ENCODE results near the gene C20orf204. TPM values are rescaled to one million over a fixed set of nuclear protein-coding genes. Genes with fewer than 3 reads are reported as not detected.

The C20orf204 gene
- total RNA-seq, 1 donor from 2014 or later, result 2.2 TPM

DNA sequence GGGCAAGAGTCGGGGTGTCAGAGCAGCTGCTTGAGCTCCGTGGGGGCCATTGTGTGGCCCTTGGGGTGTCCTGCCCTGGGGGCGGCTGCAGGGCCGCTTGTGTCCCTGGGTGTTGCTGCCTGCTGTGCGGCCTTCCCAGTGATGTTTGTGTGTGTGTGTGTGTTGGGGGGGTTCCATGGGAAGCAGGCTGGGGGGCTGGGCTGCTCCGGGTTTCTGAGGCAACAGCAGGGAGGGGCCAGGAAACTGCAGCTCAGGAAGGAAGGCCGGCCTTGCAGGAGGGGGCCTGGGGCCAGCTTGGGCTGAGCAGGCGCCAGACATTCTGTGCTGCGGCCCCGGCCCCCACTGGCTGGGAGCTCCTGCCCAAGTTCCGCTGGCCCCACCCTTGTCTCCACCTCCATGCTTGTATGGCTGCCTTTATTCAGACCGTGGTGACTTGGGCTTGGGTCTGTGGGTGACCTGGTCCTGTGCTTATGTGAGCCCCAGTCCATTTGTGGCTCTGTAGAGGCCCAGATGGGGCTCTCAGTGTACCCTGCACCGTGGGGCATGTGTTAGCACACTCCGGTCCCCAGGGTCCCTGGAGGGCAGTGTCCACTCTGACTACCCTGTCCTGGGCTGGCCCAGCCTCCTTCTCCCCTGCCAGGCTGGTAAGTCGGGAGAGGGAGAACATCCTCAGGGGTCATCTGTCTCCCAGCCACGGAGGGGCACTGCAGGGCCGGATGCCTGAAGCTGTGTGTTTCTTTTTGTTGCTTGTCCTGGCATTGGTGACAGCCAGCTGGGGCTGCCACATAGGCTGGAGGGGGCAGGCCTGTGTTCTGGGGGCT is 18.1 kb downstream of the C20orf204 start:
- no peaks in the 10 kb centered on the region for H3K9me3 Mint-ChIP-seq

DNA sequence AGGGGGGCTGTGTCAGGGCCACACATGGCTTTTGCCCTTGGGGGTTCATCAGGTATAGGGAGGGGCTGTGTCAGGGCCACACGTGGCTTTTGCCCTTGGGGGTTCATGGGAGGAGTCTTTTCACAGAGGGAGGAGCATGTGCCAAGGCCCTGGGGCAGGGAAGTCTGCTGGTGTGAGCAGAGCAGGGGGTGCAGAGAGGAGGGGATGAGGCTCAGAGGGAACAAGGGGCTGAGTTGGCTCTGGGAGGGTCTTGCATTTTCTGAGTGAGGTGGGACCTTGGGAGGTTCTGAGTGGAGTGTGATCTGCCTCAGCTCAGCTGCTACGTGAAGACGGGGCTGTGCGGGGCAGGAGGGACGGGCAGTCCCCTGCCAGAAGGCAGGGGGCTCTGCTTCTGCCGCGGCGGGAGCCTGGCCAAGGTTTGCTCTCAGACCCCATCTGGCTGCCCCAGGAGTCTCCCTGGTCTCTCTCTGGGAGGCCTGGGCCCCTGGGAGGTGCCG is 19.5 kb downstream of the C20orf204 start:
- ATAC-seq (ENCODE audit: low read depth) (no peak), DNase-seq (no peak)
- TF ChIP-seq, protein P1, sequence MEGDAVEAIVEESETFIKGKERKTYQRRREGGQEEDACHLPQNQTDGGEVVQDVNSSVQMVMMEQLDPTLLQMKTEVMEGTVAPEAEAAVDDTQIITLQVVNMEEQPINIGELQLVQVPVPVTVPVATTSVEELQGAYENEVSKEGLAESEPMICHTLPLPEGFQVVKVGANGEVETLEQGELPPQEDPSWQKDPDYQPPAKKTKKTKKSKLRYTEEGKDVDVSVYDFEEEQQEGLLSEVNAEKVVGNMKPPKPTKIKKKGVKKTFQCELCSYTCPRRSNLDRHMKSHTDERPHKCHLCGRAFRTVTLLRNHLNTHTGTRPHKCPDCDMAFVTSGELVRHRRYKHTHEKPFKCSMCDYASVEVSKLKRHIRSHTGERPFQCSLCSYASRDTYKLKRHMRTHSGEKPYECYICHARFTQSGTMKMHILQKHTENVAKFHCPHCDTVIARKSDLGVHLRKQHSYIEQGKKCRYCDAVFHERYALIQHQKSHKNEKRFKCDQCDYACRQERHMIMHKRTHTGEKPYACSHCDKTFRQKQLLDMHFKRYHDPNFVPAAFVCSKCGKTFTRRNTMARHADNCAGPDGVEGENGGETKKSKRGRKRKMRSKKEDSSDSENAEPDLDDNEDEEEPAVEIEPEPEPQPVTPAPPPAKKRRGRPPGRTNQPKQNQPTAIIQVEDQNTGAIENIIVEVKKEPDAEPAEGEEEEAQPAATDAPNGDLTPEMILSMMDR (IDR thresholded peaks at IDR 0.05), result no peak
- intact Hi-C loops (cut with micrococcal nuclease), result loop anchor here (5.0 kb wide), 1 partner anchor 518 kb away; the partner anchor contains the start of gene PTK6
- ChIA-PET POLR2A (no interaction called here), CTCF (no interaction called here)
- Mint-ChIP-seq H3K36me3 (ENCODE audit: low read depth) (no peaks in the 10 kb centered on the region), H3K27ac (no peak overlapping the region), H3K4me3 (no peak overlapping the region), H3K9me3 (no peaks in the 10 kb centered on the region), H3K4me1 (peaks cover 18% of the 10 kb centered on the region), H3K27me3 (peaks cover 29% of the 10 kb centered on the region)

More for the DNA sequence above, 18.1 kb downstream of the C20orf204 start:
- Mint-ChIP-seq H3K36me3 (ENCODE audit: low read depth) (no peaks in the 10 kb centered on the region), H3K4me1 (peaks cover 21% of the 10 kb centered on the region), H3K27ac (no peak overlapping the region), H3K4me3 (no peak overlapping the region), H3K27me3 (peaks cover 30% of the 10 kb centered on the region)
- TF ChIP-seq, protein P1 (IDR thresholded peaks at IDR 0.05), result no peak
- ATAC-seq (ENCODE audit: low read depth) (no peak), DNase-seq (no peak)
- intact Hi-C loops (cut with micrococcal nuclease), result no loop called here
- POLR2A ChIA-PET, result interaction anchor here (0.9 kb wide), 1 partner anchor 10 kb away, joined by 5 read pairs; no protein-coding TSS in a partner anchor
- CTCF ChIA-PET, result interaction anchor here (0.6 to 1.7 kb wide), 2 partner anchors 26 to 66 kb away, joined by 3 to 6 read pairs; no protein-coding TSS in a partner anchor

DNA sequence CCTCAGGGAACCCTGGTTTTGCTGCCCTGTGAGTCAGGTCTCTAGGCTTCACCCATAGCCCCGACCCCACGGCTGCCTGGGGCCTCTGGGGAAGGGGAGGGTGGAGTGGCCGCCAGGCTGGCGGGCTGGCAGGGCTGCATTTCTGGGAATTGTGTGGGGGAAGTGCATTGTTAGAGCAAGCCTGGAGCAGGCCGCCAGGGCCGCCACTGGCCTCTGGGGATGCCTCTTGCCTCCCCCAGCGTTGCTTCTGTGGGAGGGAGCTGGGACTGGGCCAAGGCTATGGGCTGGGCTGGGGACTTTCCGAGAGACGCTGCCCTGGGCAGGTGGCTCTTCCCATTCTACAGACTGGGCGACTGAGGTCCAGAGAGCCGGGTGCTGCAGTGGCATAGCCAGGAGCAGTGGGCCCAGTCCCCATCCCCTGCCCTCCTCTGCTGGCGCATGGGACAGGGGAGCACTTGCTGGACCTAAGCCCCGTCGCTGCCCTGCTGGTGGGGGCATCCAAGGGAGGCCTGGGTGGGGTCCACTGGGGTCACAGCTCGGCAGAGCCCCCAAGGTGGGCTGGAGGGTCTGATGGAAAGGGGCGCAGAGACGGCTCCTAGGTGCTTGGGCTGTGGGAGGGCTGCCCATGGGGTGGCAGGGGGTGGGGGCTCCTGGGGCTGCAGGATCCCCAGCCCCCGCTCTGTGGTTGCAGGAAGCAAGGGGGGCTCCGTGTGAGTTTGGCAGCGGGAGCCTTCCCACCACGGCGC is 20.1 kb downstream of the C20orf204 start:
- Mint-ChIP-seq H3K4me3 (no peak overlapping the region), H3K36me3 (ENCODE audit: low read depth) (no peaks in the 10 kb centered on the region), H3K9me3 (no peaks in the 10 kb centered on the region), H3K4me1 (peaks cover 16% of the 10 kb centered on the region), H3K27me3 (peaks cover 27% of the 10 kb centered on the region), H3K27ac (no peak overlapping the region)
- TF ChIP-seq, protein P1 (IDR thresholded peaks at IDR 0.05), result no peak
- POLR2A ChIA-PET, result no interaction called here
- DNase-seq (no peak), ATAC-seq (ENCODE audit: low read depth) (no peak)
- CTCF ChIA-PET, result no interaction called here
- intact Hi-C loops (cut with micrococcal nuclease), result loop anchor here (5.0 kb wide), 1 partner anchor 519 kb away; the partner anchor contains the start of gene PTK6

DNA sequence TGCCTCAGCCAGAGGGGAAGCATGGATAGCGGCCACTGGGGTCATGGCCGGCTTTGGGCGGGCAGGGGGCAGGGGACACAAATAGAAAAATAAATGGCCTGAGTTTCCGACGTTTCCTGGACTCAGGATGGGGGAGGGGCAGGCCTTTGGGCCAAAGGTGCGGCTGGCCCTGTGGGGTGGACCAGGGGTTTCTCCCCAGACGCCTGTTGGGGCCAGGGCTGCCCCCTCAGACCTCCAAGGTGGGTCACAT is 20.6 kb downstream of the C20orf204 start:
- no peak for ATAC-seq (ENCODE audit: low read depth)
- Mint-ChIP-seq H3K4me1 (peaks cover 16% of the 10 kb centered on the region), H3K27me3 (peaks cover 27% of the 10 kb centered on the region), H3K36me3 (ENCODE audit: low read depth) (no peaks in the 10 kb centered on the region), H3K4me3 (no peak overlapping the region), H3K9me3 (no peaks in the 10 kb centered on the region), H3K27ac (no peak overlapping the region)
- intact Hi-C loops (cut with micrococcal nuclease), result loop anchor here (5.0 kb wide), 1 partner anchor 519 kb away; the partner anchor contains the start of gene PTK6
- TF ChIP-seq, protein P1 (IDR thresholded peaks at IDR 0.05), result no peak
- POLR2A ChIA-PET, result no interaction called here
- CTCF ChIA-PET, result no interaction called here
- DNase-seq, result no peak
